ENCODE data around the gene ERCC2. TPM values are rescaled to one million over a fixed set of nuclear protein-coding genes. Genes with fewer than 3 reads are reported as not detected.

ERCC2 gene
- total RNA-seq, 6 donors from 2014 or later = 7.4 to 19.1 (median 13.0) TPM

DNA sequence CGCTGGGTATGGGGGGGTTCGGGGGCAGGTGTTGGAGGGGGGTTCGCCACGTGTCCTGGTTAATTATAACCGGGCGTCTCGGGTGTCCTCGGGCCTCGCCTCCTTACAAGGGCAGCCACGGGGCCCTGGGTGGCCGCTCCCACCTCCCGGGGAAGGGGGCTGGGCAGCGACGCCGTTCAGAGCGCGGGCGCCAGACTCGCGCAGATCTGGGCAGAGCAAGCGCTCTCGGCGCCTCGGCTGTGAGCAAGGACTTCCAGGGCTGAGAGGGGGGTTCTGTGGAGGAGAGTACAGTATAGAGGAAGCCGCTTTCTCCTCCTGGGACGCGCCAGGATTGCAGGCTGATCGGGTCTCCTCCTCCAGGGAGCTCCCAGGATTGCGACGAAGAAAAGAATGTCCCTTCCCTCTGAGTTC, 46.7 kb downstream of the ERCC2 start:
- Histone ChIP-seq H3K4me3 (peak overlapping the region in 1 of 4 donors; percentile 1), H3K4me1 (peaks cover 0 to 20% (median 11%) of the 10 kb centered on the region in 4 donors), H3K36me3 (no peaks in the 10 kb centered on the region), H3K27ac (no peak overlapping the region), H3K9me3 (no peaks in the 10 kb centered on the region), H3K27me3 (peaks cover 0 to 23% (median 8%) of the 10 kb centered on the region in 4 donors)
- WGBS, 2 donors = 6 to 8% methylated on average over 9 to 16 of the region's 30 CpGs
- ATAC-seq (ENCODE audit: low FRiP score in 2 of 2) (peak in 1 of 2 donors; percentile 18), DNase-seq (no peak)
- TF ChIP-seq EP300 (IDR thresholded peaks at IDR 0.05) = no peak

DNA sequence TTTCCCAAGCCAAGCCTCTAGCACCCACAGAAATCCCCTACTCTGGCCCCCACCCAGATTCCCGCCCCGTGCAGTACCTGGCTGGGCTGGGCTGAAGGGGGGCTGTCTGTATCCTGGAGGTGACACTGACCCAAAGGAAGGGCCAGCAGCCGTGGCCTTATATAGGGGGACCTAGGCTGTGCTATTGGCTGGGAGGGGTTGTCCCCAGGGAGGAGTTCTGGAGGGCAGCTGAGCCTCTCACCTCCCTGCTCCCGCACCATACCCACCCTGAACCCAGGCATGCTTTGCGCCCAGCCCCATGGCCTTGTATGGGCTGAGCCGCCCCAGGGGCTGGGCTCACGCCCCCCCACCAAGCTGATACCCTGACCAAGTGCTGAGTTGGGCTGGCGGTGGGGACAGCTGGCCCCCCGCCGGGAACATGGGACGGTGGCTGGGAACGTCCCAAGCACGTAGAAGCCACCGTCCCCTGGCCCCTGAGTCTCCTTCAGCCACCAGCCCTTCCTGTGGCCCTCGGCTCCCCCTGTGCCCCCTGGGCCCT, 47.6 kb downstream of the ERCC2 start, which contains the start of gene CKM:
CKM (minus strand) TSS at position 132 of the 538 bp plus-strand sequence. CDS start 3,162 bp downstream, outside the sequence.
- H3K4me1 ChIP-seq = peaks cover 0 to 20% (median 11%) of the 10 kb centered on the region in 4 donors
- H3K27me3 ChIP-seq = peaks cover 0 to 23% (median 8%) of the 10 kb centered on the region in 4 donors
- TF ChIP-seq, protein P1, sequence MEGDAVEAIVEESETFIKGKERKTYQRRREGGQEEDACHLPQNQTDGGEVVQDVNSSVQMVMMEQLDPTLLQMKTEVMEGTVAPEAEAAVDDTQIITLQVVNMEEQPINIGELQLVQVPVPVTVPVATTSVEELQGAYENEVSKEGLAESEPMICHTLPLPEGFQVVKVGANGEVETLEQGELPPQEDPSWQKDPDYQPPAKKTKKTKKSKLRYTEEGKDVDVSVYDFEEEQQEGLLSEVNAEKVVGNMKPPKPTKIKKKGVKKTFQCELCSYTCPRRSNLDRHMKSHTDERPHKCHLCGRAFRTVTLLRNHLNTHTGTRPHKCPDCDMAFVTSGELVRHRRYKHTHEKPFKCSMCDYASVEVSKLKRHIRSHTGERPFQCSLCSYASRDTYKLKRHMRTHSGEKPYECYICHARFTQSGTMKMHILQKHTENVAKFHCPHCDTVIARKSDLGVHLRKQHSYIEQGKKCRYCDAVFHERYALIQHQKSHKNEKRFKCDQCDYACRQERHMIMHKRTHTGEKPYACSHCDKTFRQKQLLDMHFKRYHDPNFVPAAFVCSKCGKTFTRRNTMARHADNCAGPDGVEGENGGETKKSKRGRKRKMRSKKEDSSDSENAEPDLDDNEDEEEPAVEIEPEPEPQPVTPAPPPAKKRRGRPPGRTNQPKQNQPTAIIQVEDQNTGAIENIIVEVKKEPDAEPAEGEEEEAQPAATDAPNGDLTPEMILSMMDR (IDR thresholded peaks at IDR 0.05) = no peak
- TF ChIP-seq POLR2AphosphoS5 (IDR thresholded peaks at IDR 0.05) (no peak), POLR2A (IDR thresholded peaks at IDR 0.05) (no peak), EP300 (IDR thresholded peaks at IDR 0.05) (no peak)
- 44 to 50% methylated on average over 2 to 14 of the region's 15 CpGs for WGBS, 2 donors
- H3K9me3 ChIP-seq = no peaks in the 10 kb centered on the region
- H3K4me3 ChIP-seq = peak within 1 kb of the TSS in 1 of 4 donors; percentile 1
- H3K27ac ChIP-seq = no peak within 1 kb of the TSS
- DNase-seq (peak in 1 of 2 donors; percentile 47), ATAC-seq (ENCODE audit: low FRiP score in 2 of 2) (peak in 1 of 2 donors; percentile 34)
- no peaks in the 10 kb centered on the region for H3K36me3 ChIP-seq

DNA sequence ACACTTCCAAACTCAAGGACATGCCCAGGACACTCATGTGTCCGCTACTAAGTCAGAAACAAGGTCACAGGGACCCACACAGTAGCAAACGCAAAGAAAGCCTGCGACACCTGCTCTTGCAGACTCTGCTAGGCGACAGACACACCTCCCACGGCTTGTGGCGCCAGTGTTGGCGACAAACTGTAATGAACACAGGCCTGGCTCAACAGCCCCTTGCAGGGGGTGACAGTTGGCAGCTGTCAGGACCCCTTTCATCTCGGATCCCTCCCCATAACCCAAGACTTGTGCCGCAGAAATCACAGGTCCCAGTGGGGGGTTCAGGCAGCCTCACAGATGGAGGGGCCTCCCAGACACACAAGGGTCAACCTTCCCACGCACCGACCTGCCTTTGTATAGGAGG, 48.1 kb downstream of the ERCC2 start:
- 66 to 67% methylated on average over 10 to 11 of the region's 11 CpGs for WGBS, 2 donors
- peaks cover 0 to 20% (median 11%) of the 10 kb centered on the region in 4 donors for H3K4me1 ChIP-seq
- H3K36me3 ChIP-seq = no peaks in the 10 kb centered on the region
- no peak for DNase-seq
- TF ChIP-seq POLR2AphosphoS5 (IDR thresholded peaks at IDR 0.05) = no peak
- TF ChIP-seq, protein P1 (IDR thresholded peaks at IDR 0.05) = no peak
- no peak for TF ChIP-seq POLR2A (IDR thresholded peaks at IDR 0.05)
- TF ChIP-seq EP300 (IDR thresholded peaks at IDR 0.05) = no peak
- H3K27me3 ChIP-seq = peaks cover 0 to 23% (median 8%) of the 10 kb centered on the region in 4 donors
- no peak for ATAC-seq (ENCODE audit: low FRiP score in 2 of 2)
- no peak overlapping the region for H3K4me3 ChIP-seq
- H3K9me3 ChIP-seq = no peaks in the 10 kb centered on the region
- no peak overlapping the region for H3K27ac ChIP-seq

DNA sequence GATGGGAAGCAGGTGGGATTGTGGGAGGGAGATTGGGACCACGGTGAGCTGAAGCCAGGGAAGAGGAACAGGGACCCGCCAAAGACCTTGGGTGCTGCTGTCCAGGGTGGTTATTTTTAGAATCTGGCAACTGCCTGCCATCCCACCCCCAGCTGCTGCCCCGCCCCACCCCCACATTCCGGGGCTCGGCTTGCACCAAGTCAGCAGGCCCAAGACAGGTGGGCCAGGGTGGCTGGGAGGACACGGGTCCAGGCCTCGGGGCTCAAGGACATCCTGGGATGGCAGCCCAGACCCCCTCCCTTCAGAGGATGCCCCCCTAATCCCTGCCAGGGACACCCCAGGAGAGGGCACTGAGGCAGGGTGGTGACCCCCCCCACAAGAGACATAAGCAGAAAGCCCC, 48.5 kb downstream of the ERCC2 start:
- H3K9me3 ChIP-seq = no peaks in the 10 kb centered on the region
- no peak overlapping the region for H3K4me3 ChIP-seq
- H3K4me1 ChIP-seq = peaks cover 0 to 20% (median 11%) of the 10 kb centered on the region in 4 donors
- H3K36me3 ChIP-seq = no peaks in the 10 kb centered on the region
- H3K27ac ChIP-seq = no peak overlapping the region
- TF ChIP-seq POLR2A (IDR thresholded peaks at IDR 0.05) = no peak
- no peak for TF ChIP-seq POLR2AphosphoS5 (IDR thresholded peaks at IDR 0.05)
- no peak for TF ChIP-seq EP300 (IDR thresholded peaks at IDR 0.05)
- TF ChIP-seq, protein P1 (IDR thresholded peaks at IDR 0.05) = no peak
- peaks cover 0 to 23% (median 8%) of the 10 kb centered on the region in 4 donors for H3K27me3 ChIP-seq
- DNase-seq (peak in 1 of 2 donors; percentile 48), ATAC-seq (ENCODE audit: low FRiP score in 2 of 2) (no peak)
- 27 to 70% methylated on average over 2 to 7 of the region's 7 CpGs for WGBS, 2 donors

DNA sequence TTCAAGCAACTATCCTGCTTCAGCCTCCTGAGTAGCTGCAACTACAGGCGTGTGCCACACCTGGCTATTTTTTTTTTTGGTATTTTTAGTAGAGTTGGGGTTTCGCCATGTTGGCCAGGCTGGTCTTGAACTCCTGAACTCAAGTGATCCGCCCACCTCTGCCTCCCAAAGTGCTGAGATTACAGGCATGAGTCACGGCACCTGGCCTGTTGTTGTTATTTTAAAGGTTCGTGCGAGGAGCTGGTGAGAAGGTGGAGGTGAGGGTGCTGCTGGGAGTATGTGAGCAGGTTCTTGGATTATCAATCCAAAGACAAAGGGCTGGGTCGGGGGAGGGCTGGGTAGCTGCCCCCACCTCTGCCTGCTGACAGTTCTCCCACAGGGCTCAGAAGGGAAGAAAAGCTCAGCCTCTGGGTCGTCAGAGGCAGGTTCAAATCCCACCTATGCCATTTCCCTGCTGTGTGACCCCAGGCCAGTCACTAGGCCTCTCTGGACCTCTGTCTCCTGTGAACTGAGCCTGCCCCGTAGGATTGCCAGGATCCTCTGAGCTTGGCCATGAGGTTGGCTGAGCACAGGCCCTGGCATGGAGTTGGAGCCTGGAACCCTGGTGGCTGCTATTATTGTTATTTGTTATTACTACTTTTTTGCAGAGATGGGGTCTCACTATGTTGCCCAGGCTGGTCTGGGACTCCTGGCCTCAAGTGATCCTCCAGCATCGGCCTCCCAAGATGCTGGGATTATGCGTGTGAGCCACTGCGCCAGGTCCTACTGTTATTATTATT, 49.2 kb downstream of the ERCC2 start:
- Histone ChIP-seq H3K27me3 (peaks cover 0 to 23% (median 8%) of the 10 kb centered on the region in 4 donors), H3K27ac (no peak overlapping the region)
- WGBS, 2 donors = 89 to 90% methylated on average over 12 of the region's 12 CpGs

More for the DNA sequence above, 49.2 kb downstream of the ERCC2 start:
- DNase-seq (no peak), ATAC-seq (ENCODE audit: low FRiP score in 2 of 2) (no peak)
- no peaks in the 10 kb centered on the region for H3K36me3 ChIP-seq
- H3K4me1 ChIP-seq = peaks cover 0 to 17% (median 9%) of the 10 kb centered on the region in 4 donors
- TF ChIP-seq, protein P1 (IDR thresholded peaks at IDR 0.05) = no peak
- TF ChIP-seq EP300 (IDR thresholded peaks at IDR 0.05) (no peak), POLR2AphosphoS5 (IDR thresholded peaks at IDR 0.05) (no peak), POLR2A (IDR thresholded peaks at IDR 0.05) (no peak)
- H3K9me3 ChIP-seq = no peaks in the 10 kb centered on the region
- H3K4me3 ChIP-seq = no peak overlapping the region

Measured in upper lobe of left lung (tissue), 6 donors.